NOMO-1 treated with DMSO at 0.1 percent for 48 hours (cell line): Measurements from ENCODE around the gene ANGPTL3.

Experiments used
- DNase-seq: peaks from one replicate; lab custom pipeline; 2025; ENCODE audit not compliant: unreplicated experiment; lab: John Stamatoyannopoulos, UW

ANGPTL3 gene

DNA sequence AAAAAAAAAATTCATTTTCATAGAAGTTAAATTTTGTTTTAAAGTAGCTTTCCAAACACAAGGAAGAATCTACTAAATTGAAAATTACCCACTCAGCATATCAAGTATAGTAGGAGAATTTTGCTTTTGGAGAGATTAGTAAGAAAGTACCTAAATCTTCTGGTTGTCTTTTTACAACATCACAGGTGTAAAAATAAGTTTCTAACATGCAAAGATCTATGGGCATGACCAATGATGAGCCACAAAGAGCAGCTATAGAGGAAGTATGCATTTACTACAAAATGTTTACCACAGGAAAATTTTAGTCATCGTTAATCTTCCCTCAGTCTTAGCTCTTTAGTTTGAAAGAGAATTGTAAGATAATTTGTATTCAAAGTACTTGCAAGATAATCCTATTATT, 28.1 kb downstream of the ANGPTL3 start:
- peak; percentile 55 for DNase-seq

DNA sequence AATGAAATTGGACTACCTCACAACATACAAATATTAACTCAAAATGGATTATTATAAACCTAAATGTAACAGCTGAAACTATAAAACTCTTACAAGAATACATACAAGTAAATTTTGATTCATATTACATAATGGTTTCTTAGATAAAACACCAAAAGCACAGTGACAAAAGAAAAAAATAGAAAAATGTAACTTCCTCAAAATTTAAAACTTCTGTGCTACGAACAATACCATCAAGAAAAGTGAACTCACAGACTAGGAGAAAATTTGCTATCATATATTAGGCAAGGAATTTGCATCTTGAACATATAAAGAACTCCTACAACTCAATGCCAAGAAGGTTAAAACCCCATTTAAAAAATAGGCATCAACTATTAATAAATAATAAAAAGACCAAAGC, 31.2 kb downstream of the ANGPTL3 start:
- peak; percentile 14 for DNase-seq

DNA sequence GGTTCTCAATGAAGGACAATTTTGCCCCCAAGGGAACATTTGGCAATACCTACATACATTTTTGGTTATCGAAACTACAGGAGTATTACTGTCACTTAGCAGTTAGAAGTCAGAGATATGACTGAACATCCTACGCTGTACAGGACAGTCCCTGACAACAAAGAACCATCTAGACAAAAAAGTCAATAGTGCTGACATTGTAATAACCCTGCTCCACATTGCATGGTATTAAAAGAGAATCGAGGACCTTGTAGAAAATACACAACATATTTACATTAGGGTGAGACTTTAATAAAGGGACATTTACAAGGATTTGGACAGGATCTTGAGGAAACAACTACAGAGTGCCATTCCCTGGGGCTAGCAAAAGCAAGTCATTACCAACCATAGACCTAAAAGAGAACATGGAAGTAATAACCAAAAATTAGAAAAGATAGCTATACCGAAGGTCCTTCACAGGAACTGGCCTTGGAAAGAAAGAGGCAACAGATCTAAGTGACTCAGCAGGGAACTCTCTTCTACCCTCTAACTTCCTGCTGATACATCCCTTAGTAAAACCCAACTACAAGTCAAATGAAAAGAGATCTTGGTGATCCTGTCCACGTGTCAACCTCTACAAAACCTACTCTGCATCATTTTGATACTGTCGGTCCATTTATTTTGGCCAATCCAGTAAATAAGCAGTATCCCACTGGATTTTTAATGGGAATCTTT, 40.2 kb downstream of the ANGPTL3 start:
- peak; percentile 0 for DNase-seq

DNA sequence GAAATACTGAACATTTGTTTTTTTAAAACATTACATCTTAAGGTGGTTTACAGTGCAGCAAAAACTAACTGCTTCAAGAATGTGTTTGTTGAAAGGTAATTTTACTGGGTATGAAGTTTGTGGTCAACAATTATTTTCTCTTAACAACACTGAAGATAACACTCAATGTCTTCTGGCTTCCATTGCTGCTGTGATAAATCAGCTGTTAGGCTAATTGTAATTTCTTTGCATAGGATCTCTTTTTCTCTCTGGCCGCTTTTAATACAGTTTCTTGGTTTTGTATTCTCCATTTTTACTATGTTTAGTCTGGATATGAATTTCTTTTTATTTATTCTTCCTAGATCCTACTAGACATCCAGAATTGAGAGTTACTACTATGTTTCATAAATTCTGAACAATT, 46.0 kb downstream of the ANGPTL3 start:
- DNase-seq: no peak

DNA sequence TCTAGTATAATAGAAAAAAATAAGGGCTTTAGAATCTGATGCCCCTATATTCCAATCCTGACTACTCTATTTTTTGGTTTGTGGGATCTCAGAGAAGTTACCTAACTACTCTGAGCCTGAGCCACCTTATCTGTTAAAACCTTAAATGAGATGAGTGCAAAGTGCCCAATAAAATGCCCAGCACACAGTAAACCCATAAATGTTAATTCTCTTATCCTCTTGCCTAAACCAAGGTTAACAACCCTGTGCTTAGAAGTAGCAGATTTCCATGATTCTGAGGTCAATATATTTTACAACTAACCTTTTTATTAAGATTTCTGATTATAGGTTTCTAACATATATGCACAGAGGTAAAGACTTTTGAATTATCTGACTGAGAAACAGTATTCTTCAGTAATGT, 55.1 kb downstream of the ANGPTL3 start:
- no peak for DNase-seq

DNA sequence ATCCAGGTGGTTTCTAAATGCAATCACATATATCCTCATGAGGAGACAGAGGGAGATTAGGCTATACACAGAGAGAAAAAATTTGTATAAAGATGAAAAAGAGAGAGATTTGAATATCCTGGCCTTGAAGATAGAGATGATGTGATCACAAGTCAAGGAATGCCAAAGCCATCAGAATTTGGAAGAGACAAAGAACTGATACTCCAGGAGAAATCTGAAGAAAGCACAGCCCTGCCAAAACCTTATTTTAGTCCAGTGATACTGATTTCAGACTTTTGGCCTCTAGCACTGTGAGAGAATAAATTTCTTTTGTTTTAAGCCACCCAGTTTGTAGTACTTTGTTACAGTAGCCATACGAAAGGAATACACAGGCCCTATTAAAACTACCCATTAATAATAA, 57.4 kb downstream of the ANGPTL3 start:
- DNase-seq: no peak
